Adrenal gland (tissue), 12 donors: Measurements from ENCODE around the gene MRPS34. TPM values are rescaled to one million over a fixed set of nuclear protein-coding genes. Genes with fewer than 3 reads are reported as not detected.

Experiments
- DNase-seq, 7 donors: peaks; one replicate each; pipeline ENCODE4 v3.0.0-alpha.2; 2019 to 2020
- H3K27ac ChIP-seq, 5 donors: fragments of 200-600 bp; sonication (generic) in 4 of 5; 1 replicate in 3 of 5; 2 replicates in 2 of 5; pipeline versions ENCODE4 v1.5.1 to v1.8.0; 2016 to 2020; ENCODE audit warnings: mild to moderate bottlenecking in 1 of 5
- H3K27me3 ChIP-seq: fragments of 200-600 bp; 2 replicates; pipeline ENCODE4 v1.8.0; 2021
- H3K36me3 ChIP-seq, 2 donors: fragments of 200-600 bp; replicated peaks in 1 of 2; 1 replicate in 1 of 2; 2 replicates in 1 of 2; pipeline versions ENCODE4 v1.5.1 to v1.8.0; 2018 to 2022
- H3K4me1 ChIP-seq, 2 donors: fragments of 200-600 bp; replicated peaks in 1 of 2; 1 replicate in 1 of 2; 2 replicates in 1 of 2; pipeline versions ENCODE4 v1.5.1 to v1.8.0; 2018 to 2021
- H3K4me3 ChIP-seq, 4 donors: fragments of 200-600 bp; sonication (generic) in 3 of 4; one replicate each; pipeline ENCODE4 v1.5.1; 2016 to 2018
- H3K9me3 ChIP-seq, 3 donors: fragments of 200-600 bp; sonication (generic) in 1 of 3; replicated peaks in 1 of 3; 1 replicate in 2 of 3; 2 replicates in 1 of 3; pipeline versions ENCODE4 v1.5.1 to v1.8.0; 2016 to 2021
- CTCF ChIP-seq, 6 experiments: fragments of 450-650 bp in 4 of 6; fragments of 200-600 bp in 2 of 6; sonication (generic) in 1 of 6; IDR thresholded peaks; 1 replicate in 5 of 6; 2 replicates in 1 of 6; pipeline versions ENCODE4 v1.5.1 to v1.8.0; 2016 to 2021; ENCODE audit warnings: antibody characterized with exemption in 6 of 6, mild to moderate bottlenecking in 2 of 6, moderate library complexity in 1 of 6
- POLR2A ChIP-seq, 2 donors: fragments of 450-650 bp; IDR thresholded peaks; one replicate each; pipeline ENCODE4 v1.6.1; 2017; ENCODE audit warnings: antibody characterized with exemption in 2 of 2, mild to moderate bottlenecking in 2 of 2, moderate library complexity in 1 of 2
- WGBS, 4 donors: extraction: QIAGEN DNeasy Blood & Tissue Kit in 2 of 4; methylation state at CpG; one replicate each; pipeline versions ENCODE4 v1.1.5 to v1.1.7; 2013 to 2017; 5-methylcytosine and 5-hydroxymethylcytosine counted together
- intact Hi-C, 2 donors: fragments of 100-400 bp; cut with DNase I; formaldehyde crosslinking; loops; one replicate each; pipeline versions ENCODE4 v1.14.1 to v1.15.0; 2022 to 2023
- polyA plus RNA-seq, 3 donors: library from polyadenylated mRNA; stranded (reverse); fragments of 200-250 nt in 2 of 3; fragments of 350-450 nt in 1 of 3; fragmentation: Illumina TruSeq in 1 of 3; extraction: RNeasy Lipid Tissue Mini Kit (QIAGEN cat#74804) in 1 of 3; gene quantifications; one replicate each; pipeline ENCODE4 v1.2.3, GENCODE V29; 2013 to 2014
- total RNA-seq, 9 donors: library from RNA; depleted of rRNA in 4 of 9; stranded (reverse); fragments of >200 nt in 4 of 9; fragments of 120-200 nt in 1 of 9; fragmentation: NEBNext Ultra II Directional in 1 of 9; extraction: Animal tissue kit (Norgen Biotek cat#: 25700) in 1 of 9; gene quantifications; one replicate each; pipeline versions ENCODE4 v1.1.0 to v1.2.4, GENCODE V29; 2013 to 2023
- donor health status: healthy with polysubstance abuse.
- donor health status: Bipolar disorder and iron deficiency.
- donor health status: DM: yes; HTN: yes; CAD: no.
- donor health status: DM: no; HTN: no; CAD: no.
- donor health status: DM: no; HTN: no; CAD: no.
- donor health status: DM: yes; HTN: yes; CAD: no.

MRPS34 gene
- total and polyA plus RNA-seq, 12 donors, result 84.3 to 226 (median 141) TPM

- TF ChIP-seq POLR2A (IDR thresholded peaks at IDR 0.05) (no peak), CTCF (IDR thresholded peaks at IDR 0.05) (no peak)
- intact Hi-C loops, result no loop called here
- no peaks in the 10 kb centered on the region for H3K4me1 ChIP-seq
- no peaks in the 10 kb centered on the region for H3K27me3 ChIP-seq
- H3K9me3 ChIP-seq, result no peaks in the 10 kb centered on the region
- WGBS, 4 donors, result 94 to 98% (median 95%) methylated on average over 10 to 21 of the region's 21 CpGs
- H3K36me3 ChIP-seq, result peaks cover 0 to 53% of the 10 kb centered on the region in 2 donors
- no peak overlapping the region for H3K4me3 ChIP-seq
- DNase-seq, result no peak
- no peak overlapping the region for H3K27ac ChIP-seq
Observed at GRCh38 chr16:1759511-1759910, 13.4 kb downstream of the MRPS34 start.

GRCh38 chr16:1758923-1759322 is 14.0 kb downstream of the MRPS34 start:
- Histone ChIP-seq H3K27ac (no peak overlapping the region), H3K27me3 (no peaks in the 10 kb centered on the region), H3K36me3 (peaks cover 0 to 47% of the 10 kb centered on the region in 2 donors), H3K4me1 (no peaks in the 10 kb centered on the region), H3K4me3 (no peak overlapping the region), H3K9me3 (no peaks in the 10 kb centered on the region)
- 91 to 96% (median 94%) methylated on average over 15 to 18 of the region's 18 CpGs for WGBS, 4 donors
- TF ChIP-seq POLR2A (IDR thresholded peaks at IDR 0.05), result no peak
- TF ChIP-seq CTCF (IDR thresholded peaks at IDR 0.05), result no peak
- no peak for DNase-seq
- intact Hi-C loops, result no loop called here

GRCh38 chr16:1757714-1758461 is 15.0 kb downstream of the MRPS34 start:
- intact Hi-C loops, result no loop called here
- 90 to 96% (median 94%) methylated on average over 23 to 37 of the region's 37 CpGs for WGBS, 4 donors
- no peak for TF ChIP-seq CTCF (IDR thresholded peaks at IDR 0.05)
- TF ChIP-seq POLR2A (IDR thresholded peaks at IDR 0.05), result no peak
- Histone ChIP-seq H3K27ac (no peak overlapping the region), H3K36me3 (peaks cover 0 to 43% of the 10 kb centered on the region in 2 donors), H3K9me3 (no peaks in the 10 kb centered on the region), H3K4me1 (no peaks in the 10 kb centered on the region), H3K27me3 (no peaks in the 10 kb centered on the region), H3K4me3 (no peak overlapping the region)
- no peak for DNase-seq

- intact Hi-C loops, result no loop called here
- no peak for TF ChIP-seq POLR2A (IDR thresholded peaks at IDR 0.05)
- TF ChIP-seq CTCF (IDR thresholded peaks at IDR 0.05), result no peak
- Histone ChIP-seq H3K9me3 (no peaks in the 10 kb centered on the region), H3K27ac (no peak overlapping the region), H3K27me3 (no peaks in the 10 kb centered on the region), H3K36me3 (peaks cover 0 to 52% of the 10 kb centered on the region in 2 donors), H3K4me3 (no peak overlapping the region), H3K4me1 (no peaks in the 10 kb centered on the region)
- 89 to 99% (median 92%) methylated on average over 8 to 12 of the region's 12 CpGs for WGBS, 4 donors
- no peak for DNase-seq
Observed at GRCh38 chr16:1754204-1754603, 18.7 kb downstream of the MRPS34 start.
